ENCODE measurements around the gene HOXA3.

Gene HOXA3

DNA sequence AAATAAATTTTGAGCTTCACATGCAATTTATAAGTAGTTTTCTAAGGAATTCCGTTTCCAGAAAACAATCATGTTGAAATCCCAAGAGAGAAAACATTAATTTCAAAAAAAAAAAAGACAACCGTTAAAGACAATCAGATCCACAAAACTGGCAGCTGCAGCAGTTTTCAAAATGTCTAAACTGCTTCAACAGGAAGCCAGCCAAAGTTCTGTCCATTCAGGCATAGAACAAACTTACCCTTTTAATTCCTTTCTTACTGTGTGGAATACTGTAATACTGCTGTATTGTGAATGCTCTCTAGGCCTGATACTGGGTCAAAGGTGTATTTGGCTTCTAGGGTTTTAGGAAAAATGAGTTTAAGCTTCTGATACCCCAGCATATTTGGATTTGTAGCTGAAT is 88.2 kb downstream of the HOXA3 start:
- Mint-ChIP-seq H3K36me3 (no peaks in the 10 kb centered on the region), H3K4me1 (peaks cover 0 to 2% of the 10 kb centered on the region in 2 donors), H3K9me3 (no peaks in the 10 kb centered on the region), H3K27ac (no peak overlapping the region), H3K4me3 (no peak overlapping the region), H3K27me3 (peaks cover 18 to 22% of the 10 kb centered on the region in 2 donors)
- ATAC-seq (replicated peaks) (no peak), DNase-seq (no peak)

DNA sequence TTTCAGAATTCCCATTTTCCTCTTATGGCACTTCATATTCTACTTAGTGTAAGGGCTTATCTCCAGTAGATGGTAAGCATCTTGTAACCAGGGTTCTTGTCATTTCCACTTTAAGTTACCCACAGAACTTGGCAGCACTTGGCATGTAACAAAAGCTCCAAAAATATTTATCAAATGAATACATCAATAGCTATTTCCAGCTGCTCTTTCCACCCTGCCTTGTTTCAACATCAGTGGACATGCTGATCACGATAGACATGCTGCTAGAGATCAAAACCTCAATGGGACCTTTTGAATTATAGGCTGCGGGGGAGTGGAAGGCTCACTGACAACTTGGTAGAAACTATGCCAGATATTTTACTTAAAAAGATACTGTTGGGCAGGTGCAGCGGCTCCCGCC is 89.4 kb downstream of the HOXA3 start:
- ATAC-seq (replicated peaks) (no peak), DNase-seq (no peak)
- H3K27me3 Mint-ChIP-seq = peaks cover 17 to 18% of the 10 kb centered on the region in 2 donors
- H3K27ac Mint-ChIP-seq = no peak overlapping the region
- no peaks in the 10 kb centered on the region for H3K36me3 Mint-ChIP-seq
- no peak overlapping the region for H3K4me3 Mint-ChIP-seq
- peaks cover 0 to 2% of the 10 kb centered on the region in 2 donors for H3K4me1 Mint-ChIP-seq
- H3K9me3 Mint-ChIP-seq = no peaks in the 10 kb centered on the region
